Esophagus squamous epithelium (tissue), 5 donors: ENCODE results near the gene TULP4. TPM values are rescaled to one million over a fixed set of nuclear protein-coding genes. Genes with fewer than 3 reads are reported as not detected.

Source experiments
- DNase-seq: peaks from one replicate; lab custom pipeline; 2025; lab: John Stamatoyannopoulos, UW
- H3K27ac ChIP-seq, 4 donors: fragments of 200-600 bp; sonication (generic); one replicate each; pipeline ENCODE4 v1.5.1; 2016 to 2019; ENCODE audit warnings: mild to moderate bottlenecking in 1 of 4
- H3K27me3 ChIP-seq, 4 donors: fragments of 200-600 bp; sonication (generic); 1 replicate in 3 of 4; 2 replicates in 1 of 4; pipeline versions ENCODE4 v1.5.1 to v1.6.0; 2017 to 2021; ENCODE audit warnings: antibody characterized with exemption in 1 of 4
- H3K36me3 ChIP-seq, 3 donors: fragments of 200-600 bp; sonication (generic); one replicate each; pipeline ENCODE4 v1.5.1; 2016 to 2019
- H3K4me1 ChIP-seq, 3 donors: fragments of 200-600 bp; sonication (generic); one replicate each; pipeline ENCODE4 v1.5.1; 2017 to 2019
- H3K4me3 ChIP-seq, 4 donors: fragments of 200-600 bp; sonication (generic); 1 replicate in 3 of 4; 2 replicates in 1 of 4; pipeline ENCODE4 v1.5.1; 2016 to 2019; ENCODE audit warnings: mild to moderate bottlenecking in 2 of 4, moderate library complexity in 1 of 4
- H3K9me3 ChIP-seq, 3 donors: fragments of 200-600 bp; sonication (generic); one replicate each; pipeline ENCODE4 v1.5.1; 2016 to 2019
- POLR2A ChIP-seq, 4 donors: fragments of 450-650 bp; IDR thresholded peaks; one replicate each; pipeline ENCODE4 v1.6.1; 2017; ENCODE audit warnings: antibody characterized with exemption in 4 of 4, mild to moderate bottlenecking in 4 of 4, moderate library complexity in 3 of 4
- WGBS, 2 donors: methylation state at CpG; one replicate each; pipeline ENCODE4 v1.1.5; 2018; 5-methylcytosine and 5-hydroxymethylcytosine counted together
- intact Hi-C: fragments of 100-400 bp; cut with DNase I; formaldehyde crosslinking; loops from one replicate; pipeline ENCODE4 v1.15.0; 2022
- total RNA-seq, 4 donors: library from RNA; depleted of rRNA; stranded (reverse); fragments of >200 nt; gene quantifications; one replicate each; pipeline ENCODE4 v1.1.0, GENCODE V29; 2016
- TF ChIP-seq, protein P1 (sequence below), 6 experiments: fragments of 450-650 bp in 4 of 6; fragments of 200-600 bp in 2 of 6; sonication (generic) in 2 of 6; IDR thresholded peaks; one replicate each; pipeline ENCODE4 v1.5.1; 2016 to 2019; ENCODE audit warnings: antibody characterized with exemption in 6 of 6, mild to moderate bottlenecking in 4 of 6, moderate library complexity in 4 of 6
- donor health status: DM: yes; HTN: yes; CAD: no.

TULP4 gene
- total RNA-seq, 4 donors from 2014 or later, result 50.9 to 104 (median 59.2) TPM

DNA sequence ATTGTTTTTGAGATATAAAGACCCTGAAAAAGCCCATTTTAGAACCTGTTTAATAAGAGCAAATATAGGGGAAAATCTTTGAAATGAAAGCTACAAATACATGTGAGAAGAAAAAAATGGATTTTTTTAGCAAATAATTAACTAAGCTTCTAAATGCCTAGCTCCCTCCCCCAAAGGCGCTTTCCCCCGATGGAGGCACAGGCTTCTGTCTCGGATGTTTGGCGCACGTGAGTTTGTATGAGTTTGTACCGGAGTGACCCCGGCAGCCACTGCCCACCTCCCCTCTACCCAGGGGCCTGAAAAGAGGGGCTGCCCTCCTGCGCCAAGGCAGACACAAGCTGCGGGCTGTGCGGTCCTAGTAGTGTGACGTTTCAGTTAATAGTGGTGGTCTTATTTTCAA, 197.2 kb downstream of the TULP4 start:
- Histone ChIP-seq H3K4me3 (no peak overlapping the region), H3K4me1 (no peaks in the 10 kb centered on the region), H3K27ac (no peak overlapping the region), H3K36me3 (peaks cover 0 to 20% (median 0%) of the 10 kb centered on the region in 3 donors), H3K9me3 (no peaks in the 10 kb centered on the region), H3K27me3 (no peaks in the 10 kb centered on the region)
- WGBS, 2 donors, result 95 to 97% methylated on average over 11 of the region's 11 CpGs
- TF ChIP-seq, protein P1, sequence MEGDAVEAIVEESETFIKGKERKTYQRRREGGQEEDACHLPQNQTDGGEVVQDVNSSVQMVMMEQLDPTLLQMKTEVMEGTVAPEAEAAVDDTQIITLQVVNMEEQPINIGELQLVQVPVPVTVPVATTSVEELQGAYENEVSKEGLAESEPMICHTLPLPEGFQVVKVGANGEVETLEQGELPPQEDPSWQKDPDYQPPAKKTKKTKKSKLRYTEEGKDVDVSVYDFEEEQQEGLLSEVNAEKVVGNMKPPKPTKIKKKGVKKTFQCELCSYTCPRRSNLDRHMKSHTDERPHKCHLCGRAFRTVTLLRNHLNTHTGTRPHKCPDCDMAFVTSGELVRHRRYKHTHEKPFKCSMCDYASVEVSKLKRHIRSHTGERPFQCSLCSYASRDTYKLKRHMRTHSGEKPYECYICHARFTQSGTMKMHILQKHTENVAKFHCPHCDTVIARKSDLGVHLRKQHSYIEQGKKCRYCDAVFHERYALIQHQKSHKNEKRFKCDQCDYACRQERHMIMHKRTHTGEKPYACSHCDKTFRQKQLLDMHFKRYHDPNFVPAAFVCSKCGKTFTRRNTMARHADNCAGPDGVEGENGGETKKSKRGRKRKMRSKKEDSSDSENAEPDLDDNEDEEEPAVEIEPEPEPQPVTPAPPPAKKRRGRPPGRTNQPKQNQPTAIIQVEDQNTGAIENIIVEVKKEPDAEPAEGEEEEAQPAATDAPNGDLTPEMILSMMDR (IDR thresholded peaks at IDR 0.05), result no peak
- no peak for TF ChIP-seq POLR2A (IDR thresholded peaks at IDR 0.05)
- no peak for DNase-seq
- intact Hi-C loops, result no loop called here

DNA sequence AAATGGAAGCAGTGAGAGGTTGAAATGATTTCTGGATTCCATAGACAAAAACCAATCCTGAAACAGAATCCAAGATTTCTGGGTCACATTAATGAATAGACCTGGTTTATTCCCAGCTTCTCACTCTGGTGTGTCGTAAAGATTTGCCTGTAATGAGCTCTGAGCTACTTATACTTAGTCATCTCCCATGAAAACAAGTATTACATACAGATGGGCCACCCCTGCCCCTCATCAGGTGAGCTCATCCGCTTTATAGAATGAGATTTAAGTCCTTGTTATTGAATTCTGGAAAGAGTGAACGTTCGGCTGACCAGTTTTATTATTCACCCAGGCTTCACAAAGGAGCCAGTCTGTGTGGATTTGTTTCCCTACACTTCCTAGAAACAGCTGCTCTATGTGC, 200.5 kb downstream of the TULP4 start:
- Histone ChIP-seq H3K27ac (no peak overlapping the region), H3K4me3 (no peak overlapping the region), H3K36me3 (no peaks in the 10 kb centered on the region), H3K4me1 (peaks cover 0 to 10% (median 0%) of the 10 kb centered on the region in 3 donors), H3K27me3 (peaks cover 0 to 28% (median 4%) of the 10 kb centered on the region in 4 donors), H3K9me3 (no peaks in the 10 kb centered on the region)
- TF ChIP-seq, protein P1 (IDR thresholded peaks at IDR 0.05), result no peak
- no peak for TF ChIP-seq POLR2A (IDR thresholded peaks at IDR 0.05)
- 87 to 89% methylated on average over 4 of the region's 4 CpGs for WGBS, 2 donors
- intact Hi-C loops, result no loop called here
- DNase-seq, result no peak

DNA sequence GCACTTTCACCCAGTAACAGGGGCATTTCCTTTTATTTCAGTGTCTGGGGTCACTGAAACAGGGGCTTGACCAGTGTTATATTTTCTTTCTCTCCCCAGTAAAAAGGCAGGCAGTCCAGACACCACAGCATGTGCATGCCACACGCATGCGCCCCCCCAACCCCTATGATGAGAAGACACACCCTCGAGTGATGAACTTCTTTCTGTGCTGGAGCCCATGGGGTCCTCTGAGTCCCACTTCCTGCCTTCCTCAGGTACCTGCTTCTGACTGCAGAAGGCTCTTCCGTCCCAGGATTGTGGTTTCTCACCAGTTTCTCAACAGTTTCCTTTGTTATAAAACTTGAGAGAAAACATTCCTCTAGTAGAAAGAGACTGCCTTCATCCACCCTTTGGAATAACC, 201.9 kb downstream of the TULP4 start:
- intact Hi-C loops, result no loop called here
- Histone ChIP-seq H3K27me3 (peaks cover 0 to 34% (median 4%) of the 10 kb centered on the region in 4 donors), H3K4me1 (peaks cover 6 to 20% (median 8%) of the 10 kb centered on the region in 3 donors), H3K4me3 (no peak overlapping the region), H3K27ac (no peak overlapping the region), H3K36me3 (no peaks in the 10 kb centered on the region), H3K9me3 (no peaks in the 10 kb centered on the region)
- WGBS, 2 donors, result 69 to 80% methylated on average over 4 of the region's 4 CpGs
- no peak for DNase-seq
- TF ChIP-seq, protein P1 (IDR thresholded peaks at IDR 0.05), result no peak
- no peak for TF ChIP-seq POLR2A (IDR thresholded peaks at IDR 0.05)

DNA sequence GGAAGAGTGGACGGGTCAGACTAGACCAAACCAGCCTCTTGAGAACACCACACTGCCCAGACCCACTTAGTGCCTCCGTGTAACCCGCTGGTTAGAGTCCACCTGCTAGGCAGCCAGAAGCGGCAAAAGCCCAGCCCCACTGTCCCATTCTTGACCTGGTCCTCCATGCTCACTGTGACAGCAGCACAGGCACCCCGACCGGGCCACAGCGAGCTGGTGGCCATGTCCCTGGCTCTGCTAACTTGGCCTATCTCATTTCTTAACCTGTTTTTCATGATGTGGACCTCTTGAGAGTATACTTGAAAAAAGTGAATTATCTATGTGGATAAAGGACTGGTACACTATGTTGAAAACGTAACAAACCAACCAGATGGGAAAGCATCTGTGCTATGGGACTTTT, 202.7 kb downstream of the TULP4 start:
- no peak for DNase-seq
- intact Hi-C loops, result no loop called here
- Histone ChIP-seq H3K9me3 (no peaks in the 10 kb centered on the region), H3K36me3 (no peaks in the 10 kb centered on the region), H3K4me3 (no peak overlapping the region), H3K27me3 (peaks cover 0 to 42% (median 4%) of the 10 kb centered on the region in 4 donors), H3K27ac (no peak overlapping the region), H3K4me1 (peaks cover 6 to 20% (median 8%) of the 10 kb centered on the region in 3 donors)
- TF ChIP-seq, protein P1 (IDR thresholded peaks at IDR 0.05), result no peak
- no peak for TF ChIP-seq POLR2A (IDR thresholded peaks at IDR 0.05)
- WGBS, 2 donors, result 93 to 97% methylated on average over 8 of the region's 8 CpGs

DNA sequence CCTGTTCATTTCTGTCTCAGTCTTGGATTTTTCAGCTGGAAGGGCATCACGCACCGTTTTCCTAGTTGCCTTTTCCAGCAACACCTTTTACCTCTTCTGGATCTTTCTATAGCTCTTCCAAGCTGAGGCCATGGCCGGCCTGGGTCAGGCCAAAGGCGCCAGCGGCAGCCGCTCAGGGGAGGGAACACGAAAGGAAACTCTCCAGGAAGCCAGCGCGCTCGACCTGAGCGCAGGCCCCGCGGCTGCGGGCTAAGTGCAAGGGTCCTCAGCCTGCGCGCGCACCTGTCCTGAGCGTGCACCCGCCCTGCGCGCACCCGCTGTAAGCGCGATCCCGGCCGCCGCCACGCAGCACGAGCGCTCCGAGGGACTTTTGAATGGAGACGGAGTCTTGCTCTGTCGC, 203.8 kb downstream of the TULP4 start:
- Histone ChIP-seq H3K4me3 (no peak overlapping the region), H3K9me3 (no peaks in the 10 kb centered on the region), H3K36me3 (no peaks in the 10 kb centered on the region), H3K4me1 (peaks cover 6 to 20% (median 8%) of the 10 kb centered on the region in 3 donors), H3K27ac (no peak overlapping the region), H3K27me3 (peaks cover 0 to 50% (median 4%) of the 10 kb centered on the region in 4 donors)
- intact Hi-C loops, result no loop called here
- no peak for DNase-seq
- TF ChIP-seq POLR2A (IDR thresholded peaks at IDR 0.05), result no peak
- TF ChIP-seq, protein P1 (IDR thresholded peaks at IDR 0.05), result no peak
- 42 to 50% methylated on average over 2 to 3 of the region's 33 CpGs for WGBS, 2 donors
